SU-DHL-6 (cell line): ENCODE results near the gene MICAL3.

Experiments used
- EZH2phosphoT487 ChIP-seq: fragments of 200-600 bp; sonication (generic), shearing (Covaris generic); conservative IDR thresholded peaks from 2 replicates; pipeline ENCODE4 v1.6.1; 2018; ENCODE audit warnings: mild to moderate bottlenecking, antibody characterized with exemption, low read length, moderate library complexity, mixed read lengths
- TF ChIP-seq, protein P1 (sequence below): fragments of 200-600 bp; sonication (generic); IDR thresholded peaks from one replicate; pipeline ENCODE4 v1.5.1; 2017; ENCODE audit warnings: antibody characterized with exemption, mild to moderate bottlenecking, low read length, moderate library complexity; ENCODE audit not compliant: insufficient read depth, poor library complexity, severe bottlenecking

GRCh38 chr22:17817511-17818065 is 206.8 kb downstream of the MICAL3 start:
- TF ChIP-seq, protein P1, sequence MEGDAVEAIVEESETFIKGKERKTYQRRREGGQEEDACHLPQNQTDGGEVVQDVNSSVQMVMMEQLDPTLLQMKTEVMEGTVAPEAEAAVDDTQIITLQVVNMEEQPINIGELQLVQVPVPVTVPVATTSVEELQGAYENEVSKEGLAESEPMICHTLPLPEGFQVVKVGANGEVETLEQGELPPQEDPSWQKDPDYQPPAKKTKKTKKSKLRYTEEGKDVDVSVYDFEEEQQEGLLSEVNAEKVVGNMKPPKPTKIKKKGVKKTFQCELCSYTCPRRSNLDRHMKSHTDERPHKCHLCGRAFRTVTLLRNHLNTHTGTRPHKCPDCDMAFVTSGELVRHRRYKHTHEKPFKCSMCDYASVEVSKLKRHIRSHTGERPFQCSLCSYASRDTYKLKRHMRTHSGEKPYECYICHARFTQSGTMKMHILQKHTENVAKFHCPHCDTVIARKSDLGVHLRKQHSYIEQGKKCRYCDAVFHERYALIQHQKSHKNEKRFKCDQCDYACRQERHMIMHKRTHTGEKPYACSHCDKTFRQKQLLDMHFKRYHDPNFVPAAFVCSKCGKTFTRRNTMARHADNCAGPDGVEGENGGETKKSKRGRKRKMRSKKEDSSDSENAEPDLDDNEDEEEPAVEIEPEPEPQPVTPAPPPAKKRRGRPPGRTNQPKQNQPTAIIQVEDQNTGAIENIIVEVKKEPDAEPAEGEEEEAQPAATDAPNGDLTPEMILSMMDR = no peak
- no peak for TF ChIP-seq EZH2phosphoT487
